ENCODE data around the gene UST. TPM values are rescaled to one million over a fixed set of nuclear protein-coding genes. Genes with fewer than 3 reads are reported as not detected.
"Not testable (repeated sequence)": the region's sequence is repeated elsewhere in the genome, so short reads cannot be mapped to it uniquely, and the experiment has no call there.

The UST gene
- total RNA-seq, 1 donor from 2014 or later: 0.32 TPM

DNA sequence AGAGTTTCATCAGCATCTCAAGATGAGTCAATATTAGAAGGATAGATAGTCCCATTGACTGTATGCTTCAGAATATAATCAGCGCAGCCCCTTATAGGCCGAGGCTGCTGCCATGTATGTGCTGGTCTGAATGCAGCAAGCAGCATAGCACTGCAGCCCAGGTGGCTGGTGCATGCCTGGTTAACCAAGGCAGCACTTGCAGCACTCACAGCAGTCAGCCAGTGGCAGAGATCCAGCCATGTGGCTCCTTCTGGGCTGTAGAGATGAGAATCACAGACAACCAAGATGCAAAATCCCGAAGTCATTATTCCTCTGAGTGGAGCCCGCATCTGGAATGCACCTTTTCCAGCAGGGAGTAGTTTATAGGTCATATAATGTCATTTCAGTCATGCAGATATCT is 251.9 kb downstream of the UST start:
- intact Hi-C loops (cut with micrococcal nuclease): no loop called here

GRCh38 chr6:148999501-148999900 is 252.7 kb downstream of the UST start:
- intact Hi-C loops (cut with micrococcal nuclease): no loop called here

DNA sequence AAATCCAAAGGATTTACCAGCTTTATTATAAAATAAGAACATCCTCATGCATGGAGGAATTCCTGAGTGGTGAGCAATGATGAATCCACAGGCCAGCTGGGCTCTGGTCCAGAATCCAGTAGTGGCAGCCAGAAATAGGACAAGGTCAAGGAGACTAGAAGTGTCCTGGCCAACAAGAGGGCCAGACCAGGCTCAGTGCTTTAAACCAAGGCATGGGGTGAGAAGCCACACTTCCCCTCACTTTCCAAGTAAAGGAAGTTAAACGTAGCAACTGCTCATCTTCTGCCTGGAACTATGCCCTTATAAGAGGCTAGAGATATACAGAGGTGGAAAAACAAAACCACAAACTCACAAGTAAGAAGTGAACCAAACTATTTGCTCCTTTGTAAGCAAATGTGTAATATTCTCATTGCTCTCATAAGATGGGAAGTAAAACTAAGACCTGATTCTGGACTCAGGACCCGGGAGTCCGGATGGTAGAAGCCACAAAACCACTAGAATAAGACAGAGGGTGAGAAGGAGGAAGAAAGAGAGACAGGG is 253.2 kb downstream of the UST start:
- intact Hi-C loops (cut with micrococcal nuclease): no loop called here

- intact Hi-C loops (cut with micrococcal nuclease): no loop called here
These were observed 254.6 kb downstream of the UST start for GRCh38 chr6:149001422-149001821.

DNA sequence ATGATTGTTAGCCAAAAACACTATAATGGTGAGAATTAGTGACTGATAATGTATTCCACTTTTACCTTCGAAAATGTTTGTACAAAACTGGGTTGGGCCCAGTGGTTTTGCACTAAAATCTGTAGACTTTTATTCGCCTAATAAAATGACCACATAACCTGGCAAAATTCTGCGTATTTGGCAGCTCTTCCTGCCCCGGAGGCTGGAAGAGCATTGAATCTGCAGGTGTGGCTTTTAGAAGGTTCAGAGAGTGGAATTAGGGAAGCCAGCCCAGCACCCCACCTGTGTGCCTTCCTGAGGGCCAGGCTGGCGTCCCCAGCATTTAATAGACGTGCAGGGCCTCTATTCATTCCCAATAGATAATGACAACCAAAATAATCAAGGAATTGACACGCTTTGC is 256.7 kb downstream of the UST start:
- intact Hi-C loops (cut with micrococcal nuclease): no loop called here

DNA sequence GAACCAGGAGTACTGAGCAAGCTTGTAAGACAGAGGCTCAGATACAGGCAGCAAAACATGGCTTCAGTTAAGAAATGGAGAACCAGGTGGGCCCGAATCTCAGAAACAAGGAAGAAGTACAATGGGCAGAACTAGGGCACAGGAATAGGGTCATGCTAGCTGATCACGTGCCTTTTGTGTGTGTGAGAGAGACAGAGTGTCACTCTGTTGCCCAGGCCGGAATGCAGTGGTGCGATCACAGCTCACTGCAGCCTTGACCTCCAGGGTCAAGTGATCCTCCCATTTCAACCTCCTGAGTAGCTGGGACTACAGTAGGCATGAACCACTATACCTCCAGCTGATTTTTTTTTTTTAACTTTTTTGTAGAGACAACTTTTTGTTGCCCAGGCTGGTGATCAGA is 257.8 kb downstream of the UST start:
- intact Hi-C loops (cut with micrococcal nuclease): no loop called here

DNA sequence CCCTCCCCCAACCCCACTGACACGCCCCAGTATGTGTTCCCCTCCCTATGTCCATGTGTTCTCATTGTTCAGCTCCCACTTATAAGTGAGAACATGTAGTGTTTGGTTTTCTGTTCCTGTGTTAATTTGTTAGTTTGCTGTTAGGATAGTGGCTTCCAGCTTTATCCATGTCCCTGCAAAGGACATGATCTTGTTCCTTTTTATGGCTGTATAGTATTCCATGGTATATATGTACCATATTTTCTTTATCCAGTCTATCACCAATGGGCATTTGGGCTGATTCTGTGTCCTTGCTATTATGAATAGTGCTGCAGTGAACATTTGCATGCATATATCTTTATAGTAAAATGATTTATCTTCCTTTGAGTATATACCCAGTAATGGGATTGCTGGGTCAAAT is 259.4 kb downstream of the UST start:
- intact Hi-C loops (cut with micrococcal nuclease): not testable (repeated sequence)

GRCh38 chr6:149006671-149007070 is 259.8 kb downstream of the UST start:
- intact Hi-C loops (cut with micrococcal nuclease): no loop called here

DNA sequence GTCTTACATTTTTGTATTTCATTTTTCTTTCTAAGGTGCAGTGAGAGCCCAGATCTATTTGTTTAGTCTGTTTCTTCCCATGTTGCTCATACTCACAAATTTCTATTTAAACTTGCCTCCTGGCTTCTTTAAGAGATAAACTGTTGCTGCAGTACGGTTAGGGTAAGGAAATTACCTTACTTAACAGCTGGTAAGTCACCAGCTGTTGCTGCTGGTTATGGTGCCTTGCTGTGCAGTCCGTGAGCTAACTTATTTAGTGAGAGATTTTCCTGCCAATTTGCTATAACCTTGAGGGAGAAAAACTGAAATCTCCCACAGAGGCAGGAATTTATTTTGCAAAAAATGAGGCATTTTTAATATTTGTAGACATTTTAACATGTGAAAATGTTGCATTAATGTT is 261.0 kb downstream of the UST start:
- intact Hi-C loops (cut with micrococcal nuclease): no loop called here

DNA sequence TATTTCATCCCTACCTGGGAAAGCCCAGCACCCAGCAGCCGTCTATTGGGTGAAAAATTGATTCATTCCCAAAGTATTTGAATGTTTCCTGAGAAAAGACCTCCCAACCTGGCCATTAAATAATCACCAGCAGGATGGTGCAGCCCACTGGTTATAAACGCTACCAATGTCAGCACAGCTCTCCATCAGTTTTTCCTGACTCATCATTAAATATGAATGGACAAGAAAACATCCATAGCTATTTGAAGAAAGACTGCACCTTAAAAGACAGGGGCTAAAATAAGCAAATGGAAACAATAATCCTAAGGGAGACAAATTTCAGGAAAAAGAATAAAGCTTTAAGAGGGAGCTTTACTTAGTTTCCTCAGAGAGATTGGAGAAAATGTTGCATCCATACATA is 261.9 kb downstream of the UST start:
- intact Hi-C loops (cut with micrococcal nuclease): no loop called here

DNA sequence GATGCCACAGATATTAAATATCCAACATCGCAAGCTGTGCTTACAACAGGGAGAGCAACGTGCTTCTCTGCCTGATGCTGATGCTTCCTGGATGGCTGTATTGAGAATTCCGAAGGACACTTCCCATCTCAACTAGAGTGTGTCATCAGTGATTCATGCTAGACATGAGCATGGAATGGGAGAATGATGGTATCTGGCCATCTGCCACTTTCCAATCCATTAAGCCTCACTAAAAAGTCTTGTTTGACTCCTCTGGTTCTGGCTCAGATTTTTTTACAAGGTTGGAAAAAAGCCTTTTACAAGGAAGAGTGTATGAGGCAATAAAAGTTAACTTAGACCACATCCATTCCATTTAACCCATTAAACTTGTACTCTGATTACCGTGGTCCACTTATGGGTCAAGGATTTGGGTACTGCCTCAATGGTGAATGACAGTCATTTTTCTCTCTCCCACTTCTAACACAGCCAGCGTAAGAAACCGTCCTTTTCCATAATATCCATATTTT is 265.3 kb downstream of the UST start:
- intact Hi-C loops (cut with micrococcal nuclease): no loop called here

DNA sequence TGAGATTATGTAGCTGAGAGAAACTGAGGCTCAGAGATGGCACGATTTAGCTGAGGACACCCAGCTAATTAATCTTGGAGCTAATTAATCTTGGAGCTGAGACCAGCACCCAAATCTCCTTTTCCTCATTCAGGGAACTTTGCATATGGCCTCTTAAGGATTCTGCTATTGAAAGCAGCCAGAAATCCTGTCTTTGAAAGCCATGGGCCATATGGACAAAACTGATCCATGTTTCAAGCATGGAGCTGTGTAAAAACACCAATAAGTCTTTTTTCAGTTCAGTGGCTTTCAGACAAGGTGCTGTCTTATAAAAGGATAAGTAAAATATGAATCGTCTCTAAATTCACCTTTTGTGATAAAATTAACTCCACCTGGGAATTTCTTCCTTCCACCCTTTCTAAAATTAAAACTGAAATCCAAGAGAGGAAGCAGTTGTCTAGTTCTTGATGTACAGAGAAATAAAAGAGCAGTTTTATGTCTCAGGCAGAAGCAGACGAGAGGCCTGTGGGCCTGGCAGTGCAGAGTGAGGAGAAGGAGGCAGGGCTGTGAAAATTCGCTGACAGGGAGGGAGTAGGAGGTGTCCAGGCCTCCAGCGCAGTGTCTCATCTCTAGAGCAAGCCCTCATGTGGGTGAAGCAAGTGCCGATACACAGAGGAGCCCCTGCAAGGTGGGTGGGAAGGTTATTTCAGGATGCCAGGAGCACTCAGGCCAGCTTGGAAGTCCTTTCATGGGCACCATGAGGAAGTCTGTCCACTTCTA is 266.9 kb downstream of the UST start:
- intact Hi-C loops (cut with micrococcal nuclease): no loop called here

DNA sequence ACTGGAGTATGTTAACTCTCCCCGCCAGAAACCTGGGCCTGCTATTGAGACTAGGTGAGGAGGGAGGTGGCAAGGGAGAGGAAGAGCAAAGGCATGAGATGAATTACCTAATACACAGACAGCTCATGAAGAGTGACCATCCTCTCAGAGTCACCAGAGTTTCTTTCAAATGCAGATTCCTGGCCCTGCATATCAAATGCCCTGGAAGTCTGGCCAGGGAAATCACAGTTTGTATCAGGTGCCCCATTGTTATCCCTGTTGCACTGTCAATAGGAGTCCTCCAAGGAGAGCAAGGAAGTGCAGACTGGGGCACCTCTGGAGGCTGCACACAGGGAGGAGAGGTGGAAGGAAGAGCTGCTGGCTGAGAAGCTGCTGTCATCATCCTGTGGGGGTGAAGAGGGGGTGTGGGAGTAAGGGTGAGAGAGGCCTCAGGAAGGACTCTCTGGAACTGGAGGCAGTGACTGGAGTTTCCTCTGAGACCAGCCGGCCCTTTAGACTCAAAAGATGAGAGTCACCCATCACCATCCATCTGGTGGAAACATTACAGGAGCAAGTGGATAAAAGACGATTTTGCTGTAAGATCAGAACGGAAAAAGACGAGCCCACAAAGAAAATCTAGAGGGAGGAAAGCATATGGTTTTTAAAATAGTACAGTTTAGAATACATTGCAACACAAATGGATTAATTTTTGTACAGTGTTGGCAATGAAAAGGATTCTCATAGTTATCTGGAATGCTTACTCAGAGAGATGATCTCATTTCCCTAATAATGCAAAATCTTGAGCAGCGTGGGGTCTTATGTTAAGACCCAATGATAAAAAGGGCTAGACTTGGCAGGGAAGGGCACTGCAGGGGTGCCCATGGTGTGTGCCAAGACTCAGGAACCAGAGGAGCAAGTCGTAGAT is 268.1 kb downstream of the UST start:
- intact Hi-C loops (cut with micrococcal nuclease): no loop called here

DNA sequence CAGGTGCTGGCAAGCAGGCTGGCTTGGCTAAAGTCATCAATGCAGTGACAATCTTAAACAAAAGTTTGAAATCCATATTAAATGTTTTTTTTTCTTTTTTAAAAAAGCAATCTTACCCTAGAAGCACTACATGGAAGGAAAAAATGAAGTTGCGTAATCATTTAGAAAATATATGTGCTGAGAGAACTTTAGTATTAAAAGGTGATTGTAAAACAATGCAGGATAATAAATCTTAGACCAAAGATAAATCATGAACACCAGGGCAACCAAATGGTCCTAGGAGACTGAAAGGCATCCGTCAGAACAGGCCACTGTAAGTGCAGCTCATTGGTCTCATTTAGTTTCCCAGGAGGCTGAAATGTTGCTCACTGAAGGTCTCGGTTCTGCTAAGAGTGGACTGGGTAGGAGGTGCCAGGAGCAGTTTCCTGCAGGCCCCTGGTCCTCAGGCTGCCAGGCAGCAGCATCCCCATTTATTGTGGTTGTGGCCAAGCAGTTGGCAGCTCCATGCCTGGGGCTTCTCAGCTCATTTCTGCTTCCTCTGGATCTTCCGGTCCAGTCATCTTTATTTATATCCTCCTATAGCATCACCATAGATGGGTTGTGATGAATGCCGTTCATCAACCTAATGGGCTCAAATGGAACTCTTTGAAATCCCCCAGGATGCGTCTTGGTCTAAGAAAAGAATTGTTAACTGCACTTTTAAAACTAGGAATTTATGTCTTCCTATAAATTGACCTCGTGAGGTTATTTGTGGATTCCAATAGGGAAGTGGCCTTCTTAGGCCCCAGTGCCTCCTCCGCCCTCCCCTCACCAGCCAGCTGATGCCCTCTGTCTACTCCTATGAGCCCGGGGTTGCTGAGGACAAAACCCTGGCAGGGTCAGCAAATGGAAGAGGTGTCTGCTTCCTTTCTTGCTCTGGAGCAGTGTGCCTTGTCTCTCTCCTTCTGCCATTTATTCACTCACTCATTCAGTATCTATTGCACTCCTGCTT is 269.0 kb downstream of the UST start:
- intact Hi-C loops (cut with micrococcal nuclease): no loop called here

GRCh38 chr6:149016716-149017115 is 269.9 kb downstream of the UST start:
- intact Hi-C loops (cut with micrococcal nuclease): no loop called here

- intact Hi-C loops (cut with micrococcal nuclease): loop anchor here (10.0 kb wide), 1 partner anchor 276 kb away; the partner anchor contains the start of gene UST
These were observed 273.5 kb downstream of the UST start for GRCh38 chr6:149020319-149020718.

- intact Hi-C loops (cut with micrococcal nuclease): loop anchor here (10.0 kb wide), 1 partner anchor 280 kb away; the partner anchor contains the start of gene UST
These were observed 277.5 kb downstream of the UST start for GRCh38 chr6:149024361-149024760.

- intact Hi-C loops (cut with micrococcal nuclease): loop anchor here (10.0 kb wide), 1 partner anchor 280 kb away; the partner anchor contains the start of gene UST
These were observed 278.2 kb downstream of the UST start for GRCh38 chr6:149025061-149025460.

DNA sequence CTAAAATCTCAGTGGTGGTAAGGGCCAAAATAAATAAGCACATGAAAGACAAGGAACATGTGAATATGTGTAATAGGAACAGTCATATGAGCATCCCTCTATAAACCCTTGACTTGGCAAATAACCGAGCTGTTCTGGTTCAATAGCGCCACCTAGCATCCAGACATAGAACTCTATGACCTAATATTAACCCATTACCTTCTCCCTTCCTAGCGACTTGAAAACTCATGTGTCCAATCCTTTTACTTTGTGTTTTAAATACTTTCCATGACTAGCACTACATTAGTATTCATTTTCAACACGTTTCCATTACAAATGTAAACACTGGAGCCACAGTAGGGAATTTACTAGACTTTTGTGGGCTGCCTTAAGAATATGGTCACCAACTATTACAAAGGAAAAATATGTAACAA is 279.7 kb downstream of the UST start:
- intact Hi-C loops (cut with micrococcal nuclease): loop anchor here (1.0 to 10.0 kb wide), 2 partner anchors 282 to 467 kb away; partner anchors contain the start of gene UST

- intact Hi-C loops (cut with micrococcal nuclease): loop anchor here (10.0 kb wide), 1 partner anchor 283 kb away; the partner anchor contains the start of gene UST
These were observed 280.7 kb downstream of the UST start for GRCh38 chr6:149027484-149027883.
